HG03571 (cell line): ENCODE data around the gene DNM3.

ENCODE experiments used
- ATAC-seq: cut with Tn5 transposase; IDR thresholded peaks from one replicate; pipeline ENCODE4 v1.9.1; 2021; ENCODE audit not compliant: unreplicated experiment

The DNM3 gene

DNA sequence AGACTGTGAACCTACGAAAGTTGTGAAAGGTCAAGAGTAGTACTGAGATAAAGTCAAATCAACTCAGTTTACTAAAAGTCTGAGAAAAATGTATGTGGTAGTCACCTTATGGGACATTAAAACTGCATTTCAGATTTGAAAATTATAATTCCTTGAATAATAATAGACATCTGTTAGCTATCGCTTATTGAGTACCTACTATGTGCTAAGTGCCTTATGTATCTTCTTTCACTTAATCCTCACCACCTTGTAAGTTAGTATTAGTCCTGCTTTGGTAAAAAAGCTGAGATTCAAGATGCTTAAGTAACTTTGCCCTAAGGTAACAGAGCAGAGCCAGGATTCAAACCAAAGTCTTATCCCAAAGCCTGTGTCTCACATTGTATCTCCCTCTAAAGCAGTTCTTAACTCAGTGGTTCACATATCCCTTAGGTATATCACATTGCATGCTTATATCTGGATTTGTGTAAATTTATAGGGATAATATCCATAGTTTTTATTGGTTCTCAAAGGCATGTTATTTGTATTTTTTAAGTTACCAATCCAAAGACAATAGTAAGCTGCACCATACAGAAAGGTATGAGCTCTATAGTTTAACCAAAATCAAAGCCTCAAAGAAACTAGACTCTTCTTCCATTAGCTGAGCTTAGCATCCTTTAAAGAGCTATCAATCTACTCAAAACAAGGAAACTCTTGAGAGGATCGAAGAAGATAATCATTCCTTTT is 601.7 kb downstream of the DNM3 start:
- ATAC-seq, result no peak

DNA sequence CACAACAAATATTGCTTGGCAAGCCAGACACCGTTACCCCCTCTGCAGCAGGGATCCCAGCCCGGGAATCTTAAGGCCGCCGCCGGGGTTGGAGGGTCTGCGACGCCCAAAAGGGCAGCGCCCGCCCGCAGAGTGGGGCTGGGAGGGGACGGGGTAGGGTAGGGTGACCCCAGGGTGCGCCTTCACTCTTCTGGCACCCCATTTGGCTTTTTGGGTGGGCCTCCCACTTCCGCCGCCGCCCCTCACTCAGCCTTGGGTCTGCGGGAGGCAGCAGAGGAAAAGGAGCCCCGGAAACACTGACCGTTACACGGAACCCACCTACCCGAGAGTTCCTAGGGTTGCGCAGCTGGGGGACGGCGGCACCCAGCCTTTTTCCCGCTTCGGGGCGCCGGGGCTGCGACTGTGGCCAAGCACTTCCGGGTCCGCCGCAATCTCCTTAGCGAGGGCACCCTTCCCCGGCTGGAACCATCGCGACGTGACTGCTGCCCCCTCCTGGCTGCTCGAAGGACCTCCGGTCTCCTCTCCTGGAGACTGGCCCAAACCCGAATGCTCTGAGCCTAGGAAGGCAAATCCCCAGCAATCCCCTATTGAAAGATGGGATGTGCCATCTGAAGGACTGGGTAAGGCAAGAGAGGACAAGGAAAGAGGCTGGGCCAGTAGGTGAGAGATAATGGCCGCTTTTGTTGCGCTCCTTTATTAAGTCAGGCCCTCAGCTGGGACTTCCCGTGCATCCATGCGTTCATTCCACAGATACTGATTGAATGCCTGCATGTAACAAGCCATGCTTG is 602.6 kb downstream of the DNM3 start, which contains the start of gene PIGC:
TSS of gene PIGC (minus strand) at position 404 of the 788 bp plus-strand sequence. CDS start 1,447 bp downstream, outside the sequence.
- ATAC-seq, result peak; percentile 99

GRCh38 chr1:172446547-172446946 is 605.2 kb downstream of the DNM3 start:
- no peak for ATAC-seq

DNA sequence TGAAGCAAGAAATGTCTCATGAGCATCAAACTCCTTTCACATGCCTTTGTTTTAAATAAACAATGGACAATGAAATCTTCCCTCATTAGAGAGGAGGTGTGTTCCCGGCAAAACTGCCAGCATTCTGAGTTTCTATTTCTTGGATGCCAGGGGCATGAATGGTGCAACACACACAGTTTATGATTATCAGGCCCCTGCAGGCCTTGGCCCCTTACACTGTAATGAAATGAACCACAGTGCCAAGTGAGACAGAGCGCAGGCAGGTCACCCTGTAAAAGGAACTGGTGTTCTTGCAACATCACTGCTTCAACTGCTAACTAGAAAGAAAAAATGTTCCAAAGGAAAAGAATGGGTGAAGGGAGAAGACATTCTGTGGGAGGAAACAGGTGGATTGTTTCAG is 606.3 kb downstream of the DNM3 start:
- ATAC-seq, result no peak

DNA sequence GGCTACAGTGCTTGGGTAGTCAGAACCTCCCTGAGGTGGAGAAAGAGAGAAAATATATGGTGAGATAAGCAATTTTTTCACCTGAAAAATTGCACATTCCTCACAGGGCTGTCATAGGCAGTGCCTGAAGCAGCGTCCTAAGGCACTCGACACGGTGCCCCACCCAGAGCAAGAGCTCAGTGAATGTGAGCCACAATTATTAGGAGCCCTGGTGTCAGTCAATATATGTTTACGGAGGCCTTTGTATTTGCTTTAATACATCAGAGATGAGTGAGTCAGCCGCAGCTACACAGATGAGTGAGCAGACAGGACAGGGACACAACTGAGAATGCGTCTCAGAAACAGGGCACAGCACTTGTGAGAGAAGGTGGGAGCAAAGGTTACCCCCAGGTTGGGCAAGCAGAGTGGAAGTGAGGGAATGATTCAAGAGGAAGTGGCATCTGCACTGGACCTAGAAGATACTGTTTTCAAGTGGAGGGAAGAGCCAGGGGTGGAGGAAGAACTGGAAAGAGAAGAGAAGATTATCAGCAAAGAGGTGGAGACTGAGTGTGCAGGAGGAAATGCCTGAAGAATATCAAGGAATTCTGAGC is 607.8 kb downstream of the DNM3 start:
- no peak for ATAC-seq

GRCh38 chr1:172449585-172450523 is 608.6 kb downstream of the DNM3 start:
- ATAC-seq, result peak; percentile 85

- no peak for ATAC-seq
These were observed 609.2 kb downstream of the DNM3 start for GRCh38 chr1:172450524-172450885.

- no peak for ATAC-seq
These were observed 609.7 kb downstream of the DNM3 start for GRCh38 chr1:172451002-172451443.

DNA sequence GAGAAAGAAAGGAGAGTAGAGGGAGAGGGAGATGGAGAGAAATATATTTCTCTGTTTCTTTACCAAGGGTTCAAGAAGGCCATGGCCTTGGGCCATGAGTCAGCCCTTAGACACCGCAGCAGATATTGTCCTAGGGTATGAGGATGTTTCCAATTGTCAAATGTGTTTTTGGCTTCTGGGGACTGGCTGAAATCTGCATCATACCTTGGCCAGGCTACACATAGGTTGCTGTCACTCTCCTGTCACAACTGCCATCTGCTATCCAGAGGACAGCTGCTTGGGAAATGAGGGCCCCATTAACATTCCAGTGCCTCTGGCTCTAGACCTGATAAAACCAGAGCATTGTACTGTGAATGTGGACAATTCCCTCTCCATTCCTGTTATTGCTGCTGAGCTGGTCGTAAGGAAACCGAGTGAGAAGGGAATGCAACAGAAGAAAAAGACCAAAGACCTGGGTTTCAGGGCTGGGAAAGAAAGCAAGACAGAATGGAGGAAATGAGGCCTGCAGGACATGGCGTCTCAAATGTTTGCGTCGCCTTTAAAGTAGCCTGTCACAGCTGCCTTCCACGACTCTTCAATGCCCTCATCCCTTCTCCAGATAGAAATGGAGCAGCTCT is 611.3 kb downstream of the DNM3 start:
- ATAC-seq, result no peak

DNA sequence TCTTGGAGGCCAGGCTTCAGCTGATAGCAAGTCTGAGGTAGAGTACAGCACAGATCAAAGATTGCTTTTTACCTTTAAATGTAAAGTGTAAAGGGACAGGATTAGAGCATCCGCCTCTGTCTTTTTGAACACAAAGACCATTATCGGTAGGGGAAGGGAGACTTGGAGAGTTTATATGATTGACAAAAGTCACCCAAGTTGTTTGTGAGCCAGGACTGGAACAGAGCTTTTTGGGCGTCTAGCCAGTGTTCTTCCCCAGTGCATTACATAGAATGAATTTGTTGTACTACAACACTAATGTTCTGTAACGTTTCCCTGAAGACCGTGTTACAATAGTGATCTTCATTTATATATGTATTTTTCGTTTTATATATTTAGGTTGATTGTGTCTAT is 611.9 kb downstream of the DNM3 start:
- no peak for ATAC-seq

DNA sequence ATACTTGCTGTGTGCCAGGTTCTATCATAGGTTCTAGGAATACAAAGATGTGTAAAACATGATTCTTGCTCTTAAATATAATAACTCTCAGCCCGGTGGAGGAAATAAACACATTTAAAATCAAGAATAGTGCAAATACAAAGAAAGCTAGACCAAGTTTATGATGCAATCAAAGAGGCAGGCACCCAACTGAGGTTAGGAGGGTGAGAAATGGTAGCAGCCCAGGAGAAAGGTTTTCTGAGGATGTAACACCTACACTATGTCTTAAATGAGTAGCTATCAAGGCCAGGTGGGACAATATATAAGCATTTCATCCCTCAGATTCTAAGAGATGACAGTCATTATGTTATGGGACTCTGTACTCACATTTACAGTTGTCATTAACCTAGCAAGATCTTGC is 612.3 kb downstream of the DNM3 start:
- no peak for ATAC-seq

DNA sequence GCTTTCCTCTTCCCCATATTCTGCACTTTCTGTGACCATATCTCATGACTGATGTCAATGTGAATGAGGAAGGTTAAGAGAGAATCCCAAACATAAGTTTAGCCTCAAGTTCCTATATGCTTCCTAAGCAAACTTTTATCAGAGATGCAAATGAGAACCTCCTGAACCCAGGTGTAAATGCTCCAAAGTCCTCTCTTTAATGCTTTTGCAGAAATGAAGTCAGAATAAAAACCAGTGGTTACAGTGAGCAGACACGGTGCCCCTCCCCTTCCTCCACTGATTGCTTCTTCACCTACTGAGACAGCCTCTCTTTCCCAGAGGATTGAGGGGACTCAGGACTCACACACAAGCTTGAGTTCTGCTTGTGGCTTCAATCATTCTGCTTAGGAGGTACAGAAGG is 614.2 kb downstream of the DNM3 start:
- ATAC-seq, result no peak

- no peak for ATAC-seq
These were observed 615.1 kb downstream of the DNM3 start for GRCh38 chr1:172456344-172456769.

DNA sequence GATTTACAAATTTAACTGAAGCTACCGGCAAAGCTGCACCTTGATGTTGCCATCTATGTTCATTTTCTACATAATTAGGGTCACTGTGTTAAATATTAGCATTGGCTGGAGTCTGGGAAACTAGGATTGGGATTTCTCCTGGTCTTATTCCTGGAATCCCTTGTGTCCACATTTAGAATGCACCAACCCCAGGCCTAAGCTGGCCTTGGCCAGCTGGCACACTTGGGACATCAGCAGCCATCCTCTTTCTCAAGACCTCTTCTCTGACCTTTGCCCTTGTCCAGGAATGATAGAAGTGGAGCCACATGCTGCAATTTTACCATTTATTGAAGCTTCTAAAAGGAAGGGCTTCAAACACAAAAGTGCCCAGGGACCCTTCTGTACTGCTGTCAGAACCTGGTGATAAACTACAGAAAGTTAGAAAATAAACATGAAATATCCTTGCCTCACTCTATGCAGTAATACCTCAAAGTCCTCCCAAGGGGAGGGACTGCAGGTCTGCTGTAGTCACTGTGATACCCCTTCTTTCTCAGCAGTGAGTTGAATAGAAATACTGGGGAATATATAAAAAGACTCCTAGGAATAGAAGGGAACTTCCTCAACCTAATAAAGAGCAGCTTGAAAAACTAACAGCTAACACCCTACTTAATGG is 616.3 kb downstream of the DNM3 start:
- ATAC-seq, result no peak

DNA sequence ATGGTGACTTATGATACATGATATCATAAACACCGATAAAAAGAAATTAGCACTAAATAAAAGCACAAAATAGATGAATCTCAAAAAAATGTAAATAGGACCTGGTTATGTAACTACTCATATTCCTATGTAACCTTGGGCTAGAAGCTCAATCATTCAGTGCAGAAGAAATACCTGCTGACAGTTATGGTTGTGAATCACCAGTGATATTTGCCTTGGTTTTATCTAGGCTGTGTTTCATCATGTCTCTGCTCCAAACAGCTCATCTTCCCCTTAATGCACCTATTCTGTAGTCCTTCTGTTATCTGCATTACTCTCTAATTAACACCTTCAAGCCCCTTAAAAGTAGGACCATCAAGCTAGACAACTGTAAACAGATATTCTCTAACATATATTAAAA is 618.9 kb downstream of the DNM3 start:
- no peak for ATAC-seq

GRCh38 chr1:172460887-172461315 is 619.6 kb downstream of the DNM3 start:
- no peak for ATAC-seq
